CD4-positive, alpha-beta T cell treated with Interleukin-12 subunit alpha and Interleukin-12 subunit beta, for 1 hour (primary cell): Measurements from ENCODE around the gene PLCL1.
A peak's percentile ranks its signal among the peaks of the same experiment; 100 is the strongest.

Experiments
- DNase-seq: peaks from one replicate; pipeline ENCODE4 v3.0.0-alpha.2; 2020

Gene PLCL1

DNA sequence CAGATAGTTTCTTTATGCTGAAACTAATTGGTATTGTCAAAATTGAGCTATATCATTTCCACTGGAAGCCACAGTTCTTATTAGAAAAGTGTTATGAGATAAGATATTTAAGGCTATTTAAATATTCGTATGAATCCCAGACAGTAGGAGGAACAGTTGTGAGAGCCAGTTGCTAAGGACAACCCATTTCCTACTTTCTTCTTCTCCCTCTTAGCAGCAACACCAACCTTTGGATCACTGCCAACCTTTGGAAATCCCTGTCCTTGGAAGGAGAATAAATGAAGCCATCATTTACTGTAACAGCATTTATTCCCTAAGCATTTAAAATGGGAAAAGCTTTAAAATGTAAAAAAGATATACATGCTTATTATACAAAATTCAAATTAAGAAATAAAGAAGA, 85.8 kb downstream of the PLCL1 start:
- DNase-seq, result no peak

DNA sequence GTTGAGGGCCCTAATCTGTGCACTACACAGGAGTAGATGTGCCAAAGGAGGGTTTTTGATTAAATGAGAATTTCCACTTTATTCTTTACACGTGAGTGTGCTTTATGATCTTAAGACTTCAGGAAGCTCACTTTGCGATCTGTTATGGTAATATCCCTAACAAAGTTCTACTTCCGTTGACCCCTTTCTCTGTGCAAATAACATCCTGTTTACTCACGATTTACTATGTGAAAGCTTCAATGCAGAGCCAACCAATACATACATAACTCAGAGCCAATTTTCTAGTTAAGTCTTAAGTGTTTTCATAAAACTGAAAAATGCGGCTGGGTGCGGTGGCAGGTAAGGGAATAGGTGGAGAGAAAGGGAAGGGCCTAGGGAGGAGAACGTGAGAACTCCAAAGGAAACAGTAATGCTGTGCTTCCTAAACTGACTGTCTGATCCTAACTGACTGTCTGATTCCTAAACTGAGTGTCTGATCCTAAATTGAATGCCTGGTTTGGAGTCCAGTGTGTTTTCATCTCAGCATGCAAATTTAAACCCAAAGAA, 87.6 kb downstream of the PLCL1 start:
- DNase-seq, result peak; percentile 23

DNA sequence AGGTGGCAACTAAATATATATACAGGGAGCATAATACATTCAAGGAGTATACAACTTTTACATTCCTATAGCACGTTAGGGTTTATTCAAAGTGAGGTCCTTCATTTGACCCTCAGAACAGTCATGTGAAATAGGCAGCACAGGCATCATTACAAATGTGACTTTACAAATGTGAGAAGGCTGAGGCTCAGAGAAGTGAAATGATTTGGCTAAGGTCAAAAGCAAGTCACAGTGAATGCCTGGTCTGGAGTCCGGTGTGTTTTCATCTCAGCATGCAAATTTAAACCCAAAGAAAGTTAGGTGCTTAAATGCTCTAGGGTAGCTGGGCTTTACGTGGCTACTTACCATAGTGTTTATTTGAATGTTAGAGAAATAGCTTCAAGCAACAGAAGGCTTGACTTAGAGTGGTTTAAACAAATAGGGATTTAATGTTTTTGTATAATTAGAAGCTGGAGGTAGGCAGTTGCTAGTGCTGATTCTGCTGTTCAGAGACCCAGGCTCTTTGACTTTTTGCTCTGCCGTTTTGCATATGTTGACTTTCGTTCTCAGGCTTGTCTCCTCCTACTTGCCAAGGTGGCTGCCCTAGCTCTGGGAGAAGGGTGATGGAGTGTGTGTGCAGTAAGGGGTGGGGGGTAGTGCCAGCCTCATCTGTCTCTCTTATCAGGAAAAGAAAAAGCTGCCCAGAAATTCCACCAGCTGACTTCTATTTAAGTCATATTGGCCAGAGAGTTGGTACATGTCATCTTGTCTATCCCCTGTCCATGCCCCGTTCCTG, 89.2 kb downstream of the PLCL1 start:
- DNase-seq, result no peak

DNA sequence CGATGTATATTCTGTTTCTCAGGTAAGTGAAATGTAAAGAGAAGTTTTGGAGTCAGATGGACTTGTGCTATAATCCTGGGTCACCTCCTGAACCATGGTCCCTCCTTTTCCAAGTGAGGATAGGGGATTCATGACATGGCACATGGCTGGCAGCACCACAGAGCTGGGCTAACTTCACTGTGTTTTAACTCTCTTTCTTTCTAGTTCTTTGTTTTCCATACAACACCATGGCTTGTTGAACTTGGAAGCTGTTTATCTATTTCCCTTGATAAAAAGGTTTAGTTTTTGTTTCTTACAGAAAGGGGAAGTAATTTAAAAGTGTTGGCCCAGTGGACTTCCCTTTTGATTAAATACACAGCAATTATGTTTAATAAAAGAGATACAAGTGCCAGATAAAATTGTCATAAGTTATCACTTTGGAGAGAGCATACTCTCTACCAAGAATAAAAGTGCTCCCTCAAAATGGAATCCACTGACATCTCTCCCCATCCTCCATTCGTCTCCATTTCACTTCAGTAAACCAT, 90.4 kb downstream of the PLCL1 start:
- no peak for DNase-seq

DNA sequence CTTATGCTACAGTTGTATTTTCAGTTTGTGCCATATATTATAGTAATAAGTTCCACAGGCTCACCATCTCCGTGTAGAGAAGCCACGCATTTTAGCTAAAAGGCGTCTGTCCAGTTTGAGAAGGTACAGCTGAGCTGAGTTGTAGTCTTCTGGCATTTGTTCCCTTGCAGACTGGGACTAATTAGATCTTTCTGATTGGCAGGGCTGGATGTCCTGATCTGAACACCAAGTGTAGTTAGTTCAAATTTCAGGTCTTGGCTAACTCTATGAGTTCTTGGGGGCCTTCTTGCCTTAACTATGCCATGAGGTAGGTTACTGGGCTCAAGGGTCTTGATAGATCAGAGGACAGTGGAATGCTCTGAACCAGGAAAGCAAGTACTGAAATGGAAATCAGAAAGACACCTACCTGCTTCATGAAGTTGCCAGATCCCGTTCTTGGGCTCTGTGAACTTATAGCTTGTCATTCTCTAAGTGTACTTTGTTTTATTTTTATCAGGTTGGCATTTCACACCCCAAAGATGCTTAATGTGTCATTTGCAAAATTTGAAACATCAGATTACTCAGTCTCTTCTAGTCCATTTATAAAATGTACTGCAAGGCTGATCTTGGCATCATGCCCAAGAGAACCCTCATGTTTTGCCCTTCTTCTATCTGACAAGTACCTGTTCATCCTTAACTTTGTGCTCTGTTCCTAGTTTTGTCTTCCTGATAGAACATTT, 93.7 kb downstream of the PLCL1 start:
- DNase-seq, result no peak

DNA sequence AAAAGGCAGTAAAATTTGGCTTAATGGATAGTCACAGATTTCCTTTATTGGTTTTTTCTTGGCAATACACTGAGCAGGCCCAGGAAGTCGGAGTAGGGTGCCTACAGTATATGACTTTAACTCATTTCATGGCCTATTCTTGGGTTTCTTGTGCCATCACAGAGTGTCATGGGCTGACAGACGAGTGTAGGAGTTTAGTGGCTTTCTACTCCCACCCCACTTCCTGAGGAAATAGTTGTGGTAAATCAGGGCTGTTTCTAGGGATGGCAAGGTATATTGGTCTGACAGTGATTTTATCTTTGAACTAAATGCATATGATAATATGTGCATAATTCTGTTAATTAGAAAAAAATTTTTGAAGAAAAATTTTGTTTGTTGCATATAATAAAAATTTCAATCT, 100.1 kb downstream of the PLCL1 start:
- DNase-seq, result peak; percentile 34

DNA sequence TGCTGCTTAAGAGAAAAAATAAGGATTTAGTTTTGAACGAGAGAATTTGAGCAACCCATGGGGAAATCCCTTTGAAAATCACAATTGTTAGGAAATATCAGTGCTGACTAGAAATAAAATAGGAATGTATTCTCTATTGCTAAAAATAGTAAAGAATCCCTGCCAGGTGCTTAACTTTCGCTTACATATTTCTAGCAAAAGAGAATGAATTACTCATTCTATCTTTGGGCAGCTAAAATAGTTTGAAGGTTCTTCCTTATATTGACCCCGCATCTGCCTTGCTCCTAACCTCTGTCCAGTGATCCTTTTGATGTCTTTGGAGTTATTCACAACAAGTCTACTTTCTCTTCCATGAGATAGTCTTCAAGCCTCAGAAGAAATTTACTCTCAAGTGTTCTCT, 103.8 kb downstream of the PLCL1 start:
- DNase-seq, result no peak

DNA sequence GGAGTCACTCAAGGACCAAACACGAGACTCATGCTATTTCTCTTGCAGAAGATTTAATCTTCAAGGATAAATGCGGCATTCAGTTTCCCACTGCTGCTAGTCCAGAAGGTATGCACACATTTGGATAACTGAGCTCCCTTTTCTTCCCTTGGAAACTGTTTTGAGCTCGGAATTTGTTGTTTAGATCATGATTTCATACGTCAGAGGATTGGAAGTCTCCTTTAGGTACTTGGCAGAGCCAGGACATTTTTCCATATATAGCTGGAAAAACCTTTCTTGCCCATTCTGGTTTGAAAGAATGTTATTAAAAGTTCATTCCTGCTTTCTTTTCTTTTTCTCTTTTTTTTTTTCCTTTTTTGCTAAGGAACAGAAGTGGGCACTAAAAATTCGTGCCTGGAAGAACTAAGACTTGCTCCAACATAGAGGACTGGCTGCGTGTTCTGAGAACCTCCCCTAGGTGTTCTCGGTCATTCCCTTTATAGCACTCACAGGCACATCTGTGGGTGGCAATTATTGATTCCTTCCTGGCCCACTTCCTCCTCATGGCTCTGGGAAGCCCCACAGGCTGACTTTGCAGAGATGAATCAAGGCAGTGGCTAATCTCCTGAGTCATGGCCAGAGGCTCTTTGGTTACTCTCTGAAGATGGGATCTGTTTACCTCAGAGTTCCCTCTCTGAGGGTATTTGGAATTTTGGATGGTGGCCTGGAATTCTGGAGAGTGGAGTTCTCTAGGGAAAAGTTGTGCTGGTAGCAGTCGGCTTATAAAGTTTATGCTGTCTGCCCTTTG, 104.8 kb downstream of the PLCL1 start:
- no peak for DNase-seq

DNA sequence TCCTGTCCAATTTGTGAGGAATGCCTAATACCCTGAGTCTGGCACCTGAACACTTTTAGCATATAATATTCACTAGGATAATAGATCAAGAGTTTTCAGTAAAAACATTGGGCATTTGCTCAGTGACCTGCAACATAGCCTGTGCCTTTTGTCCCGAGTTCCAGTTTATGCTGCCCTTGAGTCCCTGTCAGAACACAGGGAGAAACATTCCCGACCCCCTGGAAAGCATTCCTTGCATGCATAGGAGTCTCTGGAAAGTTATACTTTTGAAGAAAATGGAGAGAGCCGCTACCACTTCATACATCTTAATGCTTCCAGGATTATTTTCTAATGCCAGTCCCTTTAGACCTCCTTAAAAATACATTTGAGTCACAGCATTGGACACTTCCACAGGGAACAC, 107.3 kb downstream of the PLCL1 start:
- DNase-seq, result no peak

DNA sequence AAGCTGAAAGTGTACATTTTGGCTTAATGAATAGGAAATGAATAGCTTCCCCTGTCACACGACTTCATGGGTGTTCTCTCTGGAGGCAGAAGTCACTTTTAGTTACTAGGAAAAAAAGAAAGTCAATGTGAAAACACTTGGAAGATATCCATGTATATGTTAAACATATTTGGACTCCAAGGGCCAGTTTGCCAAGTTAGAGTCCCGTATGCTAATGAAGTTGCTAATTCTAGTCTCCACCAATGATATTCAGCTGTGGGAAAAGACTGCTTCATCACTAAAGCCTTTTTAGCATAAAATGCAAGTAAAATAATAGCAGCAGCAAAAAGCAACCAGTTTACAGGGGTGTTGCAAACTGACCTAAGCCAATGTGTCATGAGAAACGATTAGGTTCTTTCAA, 108.7 kb downstream of the PLCL1 start:
- no peak for DNase-seq

DNA sequence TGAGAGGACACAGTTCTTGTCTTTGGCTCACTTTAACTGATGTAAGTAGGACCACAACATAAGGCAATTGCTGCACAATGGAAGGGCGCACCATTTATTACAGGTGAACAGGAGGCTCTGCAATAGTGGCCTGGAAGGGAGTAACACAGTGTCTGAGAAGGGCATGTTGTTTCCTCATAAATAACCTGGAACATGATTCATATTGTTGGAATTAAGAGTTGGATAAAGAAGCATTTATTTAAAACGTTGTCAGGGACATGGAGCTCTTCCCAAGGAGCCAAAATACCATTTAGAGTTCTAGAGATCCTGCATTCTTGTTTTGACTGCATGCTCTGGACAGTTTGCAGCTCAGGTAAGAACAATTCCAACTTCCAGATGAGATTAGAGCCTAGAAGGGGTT, 110.4 kb downstream of the PLCL1 start:
- DNase-seq, result no peak

DNA sequence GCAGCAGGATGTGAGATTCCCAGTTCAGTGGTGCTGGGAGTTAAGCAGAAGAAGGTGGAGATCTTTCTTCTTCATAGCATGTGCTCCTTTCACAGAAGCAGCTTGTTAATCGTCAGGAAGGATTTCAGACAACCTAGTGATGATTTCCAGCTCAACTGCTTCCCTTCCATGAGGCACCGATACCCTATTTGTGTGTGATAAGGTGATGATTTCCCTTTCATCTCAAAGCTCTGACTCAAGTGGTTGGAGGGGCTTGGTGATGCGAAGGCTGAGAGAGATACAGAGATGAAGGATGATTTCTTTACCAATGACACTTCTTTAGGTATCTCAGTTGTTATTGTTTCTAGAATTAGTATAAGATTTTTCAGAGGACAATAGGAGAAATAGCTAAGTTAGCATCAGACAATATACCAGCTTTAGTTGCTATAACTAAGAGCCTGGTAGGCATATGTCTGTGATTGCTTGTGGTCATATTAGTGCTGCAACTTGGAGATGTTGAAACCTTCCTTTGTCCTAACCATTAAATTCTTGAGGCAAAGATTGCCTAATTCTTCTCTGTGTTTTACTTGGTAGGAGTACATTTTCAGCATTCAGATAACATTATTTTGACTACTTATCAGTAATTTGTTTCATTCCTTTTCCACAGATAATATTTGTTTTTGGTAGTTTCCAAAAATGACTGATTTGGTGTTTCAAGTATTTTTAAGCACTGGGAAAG, 111.3 kb downstream of the PLCL1 start:
- no peak for DNase-seq

DNA sequence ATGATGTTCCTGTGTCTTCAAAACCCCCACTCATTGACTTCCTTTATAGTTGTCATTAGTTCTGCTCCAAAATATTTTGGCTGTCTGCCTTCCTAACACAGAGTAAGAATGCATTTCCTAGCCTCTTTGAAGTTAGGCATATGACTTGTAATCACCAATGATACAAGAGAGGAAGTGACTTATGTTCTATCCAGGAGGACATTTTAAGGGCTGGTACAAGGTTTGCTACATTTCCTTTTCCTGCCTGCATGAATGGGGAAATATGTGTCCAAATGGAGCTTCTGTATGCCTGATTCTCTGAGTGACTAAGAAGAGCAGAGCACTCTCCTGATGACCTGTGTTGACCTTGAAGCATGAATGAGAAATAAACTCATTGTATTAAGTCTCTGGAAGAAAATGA, 115.1 kb downstream of the PLCL1 start:
- DNase-seq, result no peak

DNA sequence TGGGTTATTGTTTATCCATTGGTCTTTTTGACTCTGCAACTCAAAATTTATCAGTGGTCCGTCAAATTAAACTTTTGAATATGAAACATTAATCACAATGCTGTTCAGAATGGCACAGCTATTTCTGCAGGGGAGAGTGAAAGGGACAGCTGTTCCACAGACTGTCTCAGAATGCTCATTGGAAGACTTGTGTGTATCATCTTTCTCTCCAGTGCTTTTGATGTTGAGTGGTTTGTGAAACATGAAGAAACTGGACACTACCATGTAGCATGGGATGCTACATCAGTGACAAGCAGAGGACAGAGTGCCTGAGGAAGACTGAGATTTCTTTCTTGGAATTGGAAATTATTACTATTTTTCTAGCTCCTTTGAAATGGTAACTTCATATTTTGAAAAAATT, 115.7 kb downstream of the PLCL1 start:
- no peak for DNase-seq

DNA sequence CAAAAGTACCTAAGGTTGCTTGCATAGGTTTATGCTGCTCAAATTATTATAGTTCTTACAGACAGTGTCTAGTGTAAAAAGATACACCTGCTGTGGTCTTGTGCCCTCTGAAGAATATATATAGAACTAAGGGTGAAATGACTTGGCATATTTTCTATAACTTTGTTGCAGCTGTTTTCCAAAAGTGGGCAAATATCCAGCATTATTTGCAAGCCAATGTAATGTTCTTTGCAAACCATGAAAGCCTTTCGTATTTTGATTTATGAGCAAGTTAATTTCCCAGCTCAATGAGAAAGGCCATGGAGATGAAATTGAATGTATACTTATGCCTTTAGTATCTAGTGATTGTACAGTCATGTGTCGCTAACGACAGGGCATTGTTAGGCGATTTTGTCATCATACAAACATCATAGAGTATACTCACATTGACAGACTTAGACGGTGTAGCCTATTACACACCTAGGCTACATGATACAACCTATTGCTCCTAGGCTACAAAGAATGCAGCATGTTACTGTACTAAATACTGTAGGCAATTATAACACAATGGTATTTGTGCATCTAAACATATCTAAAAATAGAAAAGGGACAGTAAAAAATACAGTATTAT, 116.3 kb downstream of the PLCL1 start:
- no peak for DNase-seq

DNA sequence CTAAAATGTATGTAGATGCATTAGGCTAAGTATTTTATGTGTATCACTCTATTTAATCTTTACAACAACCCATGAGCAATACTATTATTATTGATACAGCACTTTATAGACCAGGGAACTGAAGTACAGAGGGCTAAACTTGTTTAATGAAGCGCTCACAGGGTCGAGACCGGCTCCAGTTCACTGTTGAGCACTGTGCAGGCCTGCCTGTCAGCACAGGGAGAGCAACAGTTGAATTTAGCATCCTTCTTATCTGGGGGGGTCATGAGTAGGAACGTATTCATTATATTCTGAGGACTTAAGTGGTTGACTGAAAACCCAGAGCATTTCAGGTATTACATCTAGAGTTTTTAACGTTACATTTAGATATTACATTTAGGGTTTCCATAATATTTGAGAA, 120.1 kb downstream of the PLCL1 start:
- no peak for DNase-seq

DNA sequence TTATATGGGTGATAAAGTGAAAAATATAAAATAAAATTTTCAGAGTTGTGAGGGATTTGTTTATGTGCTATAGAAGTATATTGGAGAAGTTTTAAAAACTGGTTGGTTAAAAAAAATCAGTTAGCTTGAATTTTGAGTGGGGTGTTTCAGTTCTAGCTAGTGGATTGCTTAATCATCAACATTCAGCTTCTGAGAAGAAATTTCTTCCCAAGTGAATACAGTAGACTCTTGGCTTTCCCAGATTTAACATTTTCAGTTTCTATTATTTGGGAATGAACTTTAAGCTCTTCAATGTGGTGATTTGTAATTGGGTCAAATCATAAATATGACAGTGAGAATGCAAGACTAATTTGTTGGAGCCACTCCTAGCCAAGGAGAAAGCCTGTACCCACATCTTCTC, 120.8 kb downstream of the PLCL1 start:
- no peak for DNase-seq

DNA sequence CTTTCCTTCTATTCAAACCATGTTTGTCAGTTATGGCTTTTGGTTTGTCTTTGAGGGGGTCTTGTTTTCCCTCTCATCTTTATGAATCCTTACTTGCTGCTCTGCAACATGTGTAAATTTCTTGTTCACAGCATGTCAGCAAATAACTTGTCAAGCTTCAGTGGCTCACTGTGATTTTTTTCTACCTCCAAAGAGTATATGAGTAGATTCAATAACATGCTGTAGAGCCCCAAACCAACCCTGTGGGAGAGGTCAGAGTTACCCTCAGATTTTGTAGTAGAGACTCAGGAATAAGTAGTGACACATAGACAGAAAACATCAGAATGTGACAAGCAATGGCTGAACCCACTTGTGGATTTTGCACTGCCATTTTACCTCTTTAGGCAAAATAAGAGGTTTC, 121.6 kb downstream of the PLCL1 start:
- no peak for DNase-seq

DNA sequence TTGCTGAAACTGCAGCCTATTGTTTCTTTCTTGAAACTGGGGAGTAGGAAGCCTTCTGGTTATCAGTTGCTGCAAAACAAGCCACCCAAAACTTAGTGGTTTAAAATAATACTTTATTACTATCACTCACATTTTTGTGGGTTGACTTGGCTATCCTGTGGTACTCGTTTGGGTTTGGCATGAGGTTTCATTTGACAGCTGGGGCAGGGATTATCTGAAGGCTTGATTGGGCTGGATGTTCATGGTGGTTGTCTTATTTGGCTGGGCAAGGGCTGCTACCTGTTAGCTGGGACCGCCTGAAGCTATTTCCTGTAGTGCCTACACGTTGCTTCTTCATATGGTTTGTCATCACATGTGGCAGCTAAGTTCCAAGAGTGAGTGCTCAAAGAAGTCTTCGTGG, 122.3 kb downstream of the PLCL1 start:
- DNase-seq, result no peak

DNA sequence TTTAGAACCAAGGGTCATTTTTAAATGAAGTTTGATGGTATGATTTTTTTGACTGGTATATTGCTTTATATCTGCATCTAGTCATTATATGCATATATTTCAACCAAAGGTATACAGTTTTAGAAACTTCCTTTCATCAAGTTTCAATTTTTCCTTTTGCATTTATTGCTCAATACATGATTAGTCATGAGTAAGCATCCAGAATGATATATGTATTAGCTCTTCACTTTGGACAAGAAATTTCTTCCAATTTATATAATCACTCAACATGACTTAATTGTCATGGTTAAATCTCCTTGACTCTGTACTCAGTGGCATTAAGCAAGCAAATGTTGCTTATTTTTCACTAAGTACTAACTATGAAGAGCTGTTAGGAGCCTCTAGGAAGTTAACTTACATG, 123.6 kb downstream of the PLCL1 start:
- no peak for DNase-seq

DNA sequence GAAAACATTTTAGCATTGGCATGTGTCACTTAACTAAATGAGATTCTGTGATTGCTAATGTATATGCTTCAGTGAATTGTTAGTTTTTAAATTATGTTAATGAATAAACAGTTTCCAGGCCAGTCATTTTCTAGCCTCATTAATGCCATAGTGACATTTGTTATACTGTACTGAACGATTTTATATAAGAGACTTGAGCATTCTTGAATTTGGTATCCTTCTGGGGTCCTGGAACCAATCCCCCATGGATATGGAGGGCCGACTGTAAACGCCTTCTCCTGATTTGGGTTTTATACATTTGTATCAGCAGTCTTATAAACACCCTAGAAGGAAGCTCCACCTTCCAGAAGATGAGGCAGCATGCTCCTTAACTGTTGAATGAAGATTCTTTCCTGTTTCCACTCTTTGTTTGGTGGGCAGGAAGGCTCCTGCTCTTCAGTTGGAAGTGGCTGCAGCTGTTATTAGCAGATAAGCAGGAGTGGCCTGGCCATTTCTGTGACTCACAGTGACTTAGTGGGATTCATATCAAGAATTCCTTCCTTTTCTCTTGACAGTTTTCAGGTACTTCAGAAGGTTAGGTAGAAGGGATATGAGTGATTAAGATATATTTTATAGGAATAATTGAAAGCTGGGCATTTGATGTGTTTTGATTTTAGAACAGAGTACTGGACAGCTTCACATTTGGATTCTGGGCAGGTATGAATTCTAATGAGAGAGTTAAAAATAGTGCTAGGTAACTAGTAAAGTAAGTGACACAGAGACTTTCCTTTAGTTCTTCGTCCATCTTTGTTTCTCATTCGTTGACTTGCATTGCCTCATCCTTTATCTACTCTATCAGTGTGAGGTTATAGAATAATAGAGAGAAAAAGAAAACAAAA, 124.9 kb downstream of the PLCL1 start:
- no peak for DNase-seq
